22Rv1 (cell line): ENCODE results near the gene OGFR.

Experiments used
- H3K27ac ChIP-seq: fragments of 450-650 bp; 2 replicates; pipeline ENCODE4 v1.5.1; 2017
- CTCF ChIP-seq: fragments of 450-650 bp; IDR thresholded peaks from 2 replicates; pipeline ENCODE4 v1.5.1; 2017; ENCODE audit warnings: mild to moderate bottlenecking
- ZFX ChIP-seq: fragments of 450-650 bp; IDR thresholded peaks from 2 replicates; pipeline ENCODE4 v1.6.1; 2017; ENCODE audit warnings: antibody characterized with exemption, borderline replicate concordance

OGFR gene

GRCh38 chr20:62835931-62836861, 31.6 kb downstream of the OGFR start:
- H3K27ac ChIP-seq, result peak overlapping the region; percentile 64
- no peak for TF ChIP-seq ZFX
- TF ChIP-seq CTCF, result no peak

DNA sequence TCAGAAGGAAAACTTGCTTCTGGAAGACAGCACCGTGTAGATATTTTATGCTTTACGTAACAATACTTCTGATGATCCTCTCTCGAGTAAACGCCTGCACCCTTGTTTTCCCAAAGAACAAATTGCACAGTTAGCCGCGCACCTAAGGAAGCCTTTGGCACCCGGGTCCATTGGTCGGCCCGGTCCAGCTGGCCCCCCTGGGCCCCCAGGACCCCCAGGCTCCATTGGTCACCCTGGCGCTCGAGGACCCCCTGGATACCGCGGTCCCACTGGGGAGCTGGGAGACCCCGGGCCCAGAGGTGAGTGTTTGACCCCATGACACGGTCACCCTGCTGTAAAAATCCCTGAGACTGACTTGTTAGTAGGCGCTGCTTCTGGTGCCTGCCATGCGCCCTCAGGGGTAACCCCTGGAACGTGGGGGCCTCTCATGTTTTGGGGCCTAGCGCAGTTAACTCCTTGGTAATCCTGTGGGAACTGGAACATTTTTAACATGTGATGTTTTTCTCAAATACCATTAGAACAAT, 32.4 kb downstream of the OGFR start:
- TF ChIP-seq ZFX, result no peak
- no peak for TF ChIP-seq CTCF
- H3K27ac ChIP-seq, result peak overlapping the region; percentile 64

DNA sequence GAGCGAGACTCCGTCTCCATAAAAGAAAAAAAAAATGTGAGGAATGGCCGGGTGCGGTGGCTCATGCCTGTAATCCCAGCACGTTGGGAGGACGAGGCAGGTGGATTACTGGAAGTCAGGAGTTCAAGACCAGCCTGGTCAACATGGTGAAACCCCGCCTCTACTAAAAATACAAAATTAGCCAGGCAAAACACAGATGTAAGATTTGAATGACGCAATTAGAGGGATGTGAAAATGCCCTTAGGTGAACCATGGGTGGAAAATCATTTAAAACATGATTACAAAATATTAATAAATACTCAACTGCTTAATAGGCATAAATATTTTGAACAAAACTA, 33.1 kb downstream of the OGFR start:
- no peak for TF ChIP-seq ZFX
- no peak for TF ChIP-seq CTCF
- H3K27ac ChIP-seq, result no peak overlapping the region

- H3K27ac ChIP-seq, result no peak overlapping the region
- no peak for TF ChIP-seq CTCF
- no peak for TF ChIP-seq ZFX
Observed at GRCh38 chr20:62838128-62838891, 33.7 kb downstream of the OGFR start.

DNA sequence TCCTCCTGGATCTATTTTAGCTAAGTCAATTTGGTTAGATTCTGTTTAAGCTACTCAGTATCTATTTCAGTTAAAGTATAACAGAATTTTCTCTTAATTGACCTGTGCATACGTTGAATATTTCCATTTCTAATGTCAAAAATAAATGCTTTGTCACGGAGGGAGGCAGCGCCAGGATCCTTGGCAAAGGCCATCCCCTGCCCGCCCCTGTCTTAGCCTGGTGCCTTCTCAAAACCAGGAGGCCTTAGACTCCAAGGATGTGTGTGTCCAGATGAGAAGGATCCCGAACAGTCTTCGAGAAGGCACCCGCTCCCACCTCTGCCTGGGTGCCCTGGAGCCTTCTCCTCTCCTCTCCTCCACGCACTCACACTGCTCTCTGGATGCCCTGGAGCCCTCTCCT, 34.6 kb downstream of the OGFR start:
- TF ChIP-seq ZFX, result no peak
- TF ChIP-seq CTCF, result no peak
- no peak overlapping the region for H3K27ac ChIP-seq

GRCh38 chr20:62839816-62840215, 35.2 kb downstream of the OGFR start:
- no peak overlapping the region for H3K27ac ChIP-seq
- TF ChIP-seq CTCF (no peak), ZFX (no peak)
